ENCODE measurements around the gene CDC25C.

CDC25C gene

GRCh38 chr5:138289296-138289695 is 42.3 kb downstream of the CDC25C start:
- H3K9ac ChIP-seq (ENCODE audit: low read length) = no peak overlapping the region
- H3K36me3 ChIP-seq (ENCODE audit: control insufficient read depth, insufficient read depth, low read length) = no peaks in the 10 kb centered on the region
- no peaks in the 10 kb centered on the region for H3K27me3 ChIP-seq (ENCODE audit: control insufficient read depth, insufficient read depth, low read length)
- no peaks in the 10 kb centered on the region for H3K4me1 ChIP-seq (ENCODE audit: control insufficient read depth, insufficient read depth, low read length)
- H3K27ac ChIP-seq (ENCODE audit: low read depth, low read length) = no peak overlapping the region
- no peak overlapping the region for H3K4me3 ChIP-seq (ENCODE audit: low read length)

- H3K4me3 ChIP-seq (ENCODE audit: low read length) = no peak overlapping the region
- no peaks in the 10 kb centered on the region for H3K27me3 ChIP-seq (ENCODE audit: control insufficient read depth, insufficient read depth, low read length)
- no peaks in the 10 kb centered on the region for H3K36me3 ChIP-seq (ENCODE audit: control insufficient read depth, insufficient read depth, low read length)
- H3K9ac ChIP-seq (ENCODE audit: low read length) = no peak overlapping the region
- H3K27ac ChIP-seq (ENCODE audit: low read depth, low read length) = no peak overlapping the region
- H3K4me1 ChIP-seq (ENCODE audit: control insufficient read depth, insufficient read depth, low read length) = no peaks in the 10 kb centered on the region
These were observed 44.4 kb downstream of the CDC25C start for GRCh38 chr5:138287246-138287645.

GRCh38 chr5:138282920-138283742 is 48.5 kb downstream of the CDC25C start:
- Histone ChIP-seq H3K9ac (ENCODE audit: low read length) (no peak overlapping the region), H3K4me1 (ENCODE audit: control insufficient read depth, insufficient read depth, low read length) (no peaks in the 10 kb centered on the region), H3K36me3 (ENCODE audit: control insufficient read depth, insufficient read depth, low read length) (no peaks in the 10 kb centered on the region), H3K4me3 (ENCODE audit: low read length) (no peak overlapping the region), H3K27ac (ENCODE audit: low read depth, low read length) (no peak overlapping the region), H3K27me3 (ENCODE audit: control insufficient read depth, insufficient read depth, low read length) (no peaks in the 10 kb centered on the region)

GRCh38 chr5:138280915-138281314 is 50.7 kb downstream of the CDC25C start:
- Histone ChIP-seq H3K27ac (ENCODE audit: low read depth, low read length) (no peak overlapping the region), H3K4me1 (ENCODE audit: control insufficient read depth, insufficient read depth, low read length) (no peaks in the 10 kb centered on the region), H3K36me3 (ENCODE audit: control insufficient read depth, insufficient read depth, low read length) (no peaks in the 10 kb centered on the region), H3K9ac (ENCODE audit: low read length) (no peak overlapping the region), H3K4me3 (ENCODE audit: low read length) (no peak overlapping the region), H3K27me3 (ENCODE audit: control insufficient read depth, insufficient read depth, low read length) (no peaks in the 10 kb centered on the region)

GRCh38 chr5:138276402-138277054 is 55.1 kb downstream of the CDC25C start:
- no peak overlapping the region for H3K4me3 ChIP-seq (ENCODE audit: low read length)
- H3K4me1 ChIP-seq (ENCODE audit: control insufficient read depth, insufficient read depth, low read length) = no peaks in the 10 kb centered on the region
- H3K27me3 ChIP-seq (ENCODE audit: control insufficient read depth, insufficient read depth, low read length) = peaks cover 3% of the 10 kb centered on the region
- no peak overlapping the region for H3K27ac ChIP-seq (ENCODE audit: low read depth, low read length)
- H3K9ac ChIP-seq (ENCODE audit: low read length) = no peak overlapping the region
- no peaks in the 10 kb centered on the region for H3K36me3 ChIP-seq (ENCODE audit: control insufficient read depth, insufficient read depth, low read length)

GRCh38 chr5:138275895-138276294 is 55.7 kb downstream of the CDC25C start:
- H3K4me1 ChIP-seq (ENCODE audit: control insufficient read depth, insufficient read depth, low read length) = no peaks in the 10 kb centered on the region
- no peak overlapping the region for H3K9ac ChIP-seq (ENCODE audit: low read length)
- H3K4me3 ChIP-seq (ENCODE audit: low read length) = no peak overlapping the region
- no peaks in the 10 kb centered on the region for H3K36me3 ChIP-seq (ENCODE audit: control insufficient read depth, insufficient read depth, low read length)
- H3K27me3 ChIP-seq (ENCODE audit: control insufficient read depth, insufficient read depth, low read length) = peaks cover 3% of the 10 kb centered on the region
- H3K27ac ChIP-seq (ENCODE audit: low read depth, low read length) = no peak overlapping the region

- H3K4me1 ChIP-seq (ENCODE audit: control insufficient read depth, insufficient read depth, low read length) = no peaks in the 10 kb centered on the region
- no peak overlapping the region for H3K9ac ChIP-seq (ENCODE audit: low read length)
- no peak overlapping the region for H3K27ac ChIP-seq (ENCODE audit: low read depth, low read length)
- H3K36me3 ChIP-seq (ENCODE audit: control insufficient read depth, insufficient read depth, low read length) = no peaks in the 10 kb centered on the region
- peaks cover 3% of the 10 kb centered on the region for H3K27me3 ChIP-seq (ENCODE audit: control insufficient read depth, insufficient read depth, low read length)
- no peak overlapping the region for H3K4me3 ChIP-seq (ENCODE audit: low read length)
These were observed 56.2 kb downstream of the CDC25C start for GRCh38 chr5:138275379-138275782.

GRCh38 chr5:138274189-138274853 is 57.3 kb downstream of the CDC25C start, which contains the start of gene GFRA3:
TSS of gene GFRA3 (minus strand) at chr5:138274621. CDS start at chr5:138274424, 197 bp downstream.
- peaks cover 3% of the 10 kb centered on the region for H3K27me3 ChIP-seq (ENCODE audit: control insufficient read depth, insufficient read depth, low read length)
- peak within 1 kb of the TSS; percentile 46 for H3K4me3 ChIP-seq (ENCODE audit: low read length)
- H3K36me3 ChIP-seq (ENCODE audit: control insufficient read depth, insufficient read depth, low read length) = no peaks in the 10 kb centered on the region
- no peak within 1 kb of the TSS for H3K9ac ChIP-seq (ENCODE audit: low read length)
- H3K4me1 ChIP-seq (ENCODE audit: control insufficient read depth, insufficient read depth, low read length) = no peaks in the 10 kb centered on the region
- H3K27ac ChIP-seq (ENCODE audit: low read depth, low read length) = no peak within 1 kb of the TSS

- no peak overlapping the region for H3K9ac ChIP-seq (ENCODE audit: low read length)
- peak overlapping the region; percentile 46 for H3K4me3 ChIP-seq (ENCODE audit: low read length)
- H3K27ac ChIP-seq (ENCODE audit: low read depth, low read length) = no peak overlapping the region
- H3K27me3 ChIP-seq (ENCODE audit: control insufficient read depth, insufficient read depth, low read length) = peaks cover 3% of the 10 kb centered on the region
- no peaks in the 10 kb centered on the region for H3K4me1 ChIP-seq (ENCODE audit: control insufficient read depth, insufficient read depth, low read length)
- H3K36me3 ChIP-seq (ENCODE audit: control insufficient read depth, insufficient read depth, low read length) = no peaks in the 10 kb centered on the region
These were observed 57.8 kb downstream of the CDC25C start for GRCh38 chr5:138273834-138274188.

- peaks cover 3% of the 10 kb centered on the region for H3K27me3 ChIP-seq (ENCODE audit: control insufficient read depth, insufficient read depth, low read length)
- H3K36me3 ChIP-seq (ENCODE audit: control insufficient read depth, insufficient read depth, low read length) = no peaks in the 10 kb centered on the region
- H3K27ac ChIP-seq (ENCODE audit: low read depth, low read length) = no peak overlapping the region
- H3K4me3 ChIP-seq (ENCODE audit: low read length) = no peak overlapping the region
- no peak overlapping the region for H3K9ac ChIP-seq (ENCODE audit: low read length)
- no peaks in the 10 kb centered on the region for H3K4me1 ChIP-seq (ENCODE audit: control insufficient read depth, insufficient read depth, low read length)
These were observed 58.9 kb downstream of the CDC25C start for GRCh38 chr5:138272681-138273080.

- H3K4me1 ChIP-seq (ENCODE audit: control insufficient read depth, insufficient read depth, low read length) = no peaks in the 10 kb centered on the region
- H3K27ac ChIP-seq (ENCODE audit: low read depth, low read length) = no peak overlapping the region
- no peak overlapping the region for H3K9ac ChIP-seq (ENCODE audit: low read length)
- H3K4me3 ChIP-seq (ENCODE audit: low read length) = no peak overlapping the region
- peaks cover 3% of the 10 kb centered on the region for H3K27me3 ChIP-seq (ENCODE audit: control insufficient read depth, insufficient read depth, low read length)
- H3K36me3 ChIP-seq (ENCODE audit: control insufficient read depth, insufficient read depth, low read length) = no peaks in the 10 kb centered on the region
These were observed 60.3 kb downstream of the CDC25C start for GRCh38 chr5:138271281-138271680.

- H3K27ac ChIP-seq (ENCODE audit: low read depth, low read length) = no peak overlapping the region
- H3K4me3 ChIP-seq (ENCODE audit: low read length) = no peak overlapping the region
- no peaks in the 10 kb centered on the region for H3K36me3 ChIP-seq (ENCODE audit: control insufficient read depth, insufficient read depth, low read length)
- no peak overlapping the region for H3K9ac ChIP-seq (ENCODE audit: low read length)
- H3K4me1 ChIP-seq (ENCODE audit: control insufficient read depth, insufficient read depth, low read length) = no peaks in the 10 kb centered on the region
- no peaks in the 10 kb centered on the region for H3K27me3 ChIP-seq (ENCODE audit: control insufficient read depth, insufficient read depth, low read length)
These were observed 67.4 kb downstream of the CDC25C start for GRCh38 chr5:138264183-138264582.
